H9 (cell line): Measurements from ENCODE around the gene RILPL2. TPM values are rescaled to one million over a fixed set of nuclear protein-coding genes. Genes with fewer than 3 reads are reported as not detected.

Experiments
- DNase-seq: peaks from one replicate; pipeline ENCODE4 v3.0.0-alpha.2; 2017
- H2AFZ ChIP-seq: one replicate; pipeline ENCODE4 v1.6.1; 2013; ENCODE audit warnings: mild to moderate bottlenecking, low read length, control low read depth, moderate library complexity
- H2AK5ac ChIP-seq: 2 replicates; pipeline ENCODE4 v1.6.1; 2013; ENCODE audit warnings: low read length, control low read depth, mixed read lengths; ENCODE audit not compliant: insufficient read length
- H2BK120ac ChIP-seq: one replicate; pipeline ENCODE4 v1.6.1; 2013; ENCODE audit warnings: low read depth, mild to moderate bottlenecking, low read length, control low read depth, inconsistent platforms; ENCODE audit not compliant: poor library complexity, severe bottlenecking
- H2BK12ac ChIP-seq: 2 replicates; pipeline ENCODE4 v1.6.1; 2013; ENCODE audit warnings: low read length, control low read depth, mixed read lengths, low read depth; ENCODE audit not compliant: insufficient read length
- H2BK15ac ChIP-seq: 2 replicates; pipeline ENCODE4 v1.6.1; 2013; ENCODE audit warnings: low read depth, low read length, control low read depth
- H2BK20ac ChIP-seq: one replicate; pipeline ENCODE4 v1.6.1; 2013; ENCODE audit warnings: low read depth, mild to moderate bottlenecking, low read length, control low read depth, inconsistent platforms; ENCODE audit not compliant: poor library complexity, severe bottlenecking
- H2BK5ac ChIP-seq: 2 replicates; pipeline ENCODE4 v1.6.1; 2013; ENCODE audit warnings: low read length, control low read depth, mixed read lengths; ENCODE audit not compliant: insufficient read length
- H3K14ac ChIP-seq: 2 replicates; pipeline ENCODE4 v1.6.1; 2013; ENCODE audit warnings: low read length, control low read depth; ENCODE audit not compliant: insufficient read depth
- H3K18ac ChIP-seq: 2 replicates; pipeline ENCODE4 v1.6.1; 2013; ENCODE audit warnings: low read depth, mild to moderate bottlenecking, mixed read lengths, low read length, control low read depth; ENCODE audit not compliant: insufficient read length
- H3K23ac ChIP-seq: 2 replicates; pipeline ENCODE4 v1.6.1; 2013; ENCODE audit warnings: low read length, control low read depth, mixed read lengths, low read depth; ENCODE audit not compliant: insufficient read length
- H3K23me2 ChIP-seq: 2 replicates; pipeline ENCODE4 v1.6.1; 2013; ENCODE audit warnings: low read depth, mild to moderate bottlenecking, mixed read lengths, low read length, control low read depth; ENCODE audit not compliant: insufficient read length, poor library complexity, severe bottlenecking
- H3K27ac ChIP-seq: 2 replicates; pipeline ENCODE4 v1.5.1; 2013; ENCODE audit warnings: low read length, control low read depth, mixed read lengths, low read depth; ENCODE audit not compliant: insufficient read length
- H3K27me3 ChIP-seq: 2 replicates; pipeline ENCODE4 v1.6.1; 2013; ENCODE audit warnings: low read length, control low read depth, inconsistent platforms; ENCODE audit not compliant: insufficient read depth
- H3K4ac ChIP-seq: 2 replicates; pipeline ENCODE4 v1.6.1; 2013; ENCODE audit warnings: low read depth, mild to moderate bottlenecking, control low read depth, inconsistent platforms, low read length, moderate library complexity
- H3K4me1 ChIP-seq: 2 replicates; pipeline ENCODE4 v1.6.1; 2013; ENCODE audit warnings: low read length, control low read depth, inconsistent platforms; ENCODE audit not compliant: insufficient read depth
- H3K4me2 ChIP-seq: 2 replicates; pipeline ENCODE4 v1.6.1; 2013; ENCODE audit warnings: low read length, control low read depth, mixed read lengths; ENCODE audit not compliant: insufficient read length, insufficient read depth
- H3K56ac ChIP-seq: 2 replicates; pipeline ENCODE4 v1.6.1; 2013; ENCODE audit warnings: low read depth, mild to moderate bottlenecking, mixed read lengths, low read length, control low read depth; ENCODE audit not compliant: insufficient read length
- H3K79me1 ChIP-seq: 2 replicates; pipeline ENCODE4 v1.6.1; 2013; ENCODE audit warnings: low read depth, mild to moderate bottlenecking, moderate library complexity, low read length, control low read depth, inconsistent platforms; ENCODE audit not compliant: insufficient read depth, poor library complexity, severe bottlenecking
- H3K79me2 ChIP-seq: 2 replicates; pipeline ENCODE4 v1.6.1; 2013; ENCODE audit warnings: low read length, control low read depth, inconsistent platforms; ENCODE audit not compliant: insufficient read depth
- H3K9ac ChIP-seq: 2 replicates; pipeline ENCODE4 v1.6.1; 2013; ENCODE audit warnings: low read length, control low read depth, mixed read lengths; ENCODE audit not compliant: insufficient read length; ENCODE audit errors: extremely low read depth
- H3K9me3 ChIP-seq: one replicate; pipeline ENCODE4 v1.6.1; 2013; ENCODE audit warnings: low read depth, low read length, inconsistent platforms; ENCODE audit not compliant: control insufficient read depth
- H3T11ph ChIP-seq: one replicate; pipeline ENCODE4 v1.6.1; 2013; ENCODE audit warnings: mild to moderate bottlenecking, low read length, control low read depth, inconsistent platforms
- H4K20me1 ChIP-seq: one replicate; pipeline ENCODE4 v1.6.1; 2013; ENCODE audit not compliant: control insufficient read depth, insufficient read length, insufficient read depth
- H4K5ac ChIP-seq: 2 replicates; pipeline ENCODE4 v1.6.1; 2013; ENCODE audit warnings: low read depth, mild to moderate bottlenecking, mixed read lengths, low read length, control low read depth; ENCODE audit not compliant: insufficient read length
- H4K8ac ChIP-seq: replicated peaks from 2 replicates; pipeline ENCODE4 v1.6.1; 2013; ENCODE audit warnings: low read length, control low read depth, mixed read lengths, low read depth; ENCODE audit not compliant: insufficient read length
- H4K91ac ChIP-seq: 2 replicates; pipeline ENCODE4 v1.6.1; 2013; ENCODE audit warnings: low read depth, mild to moderate bottlenecking, moderate library complexity, mixed read lengths, low read length, control low read depth; ENCODE audit not compliant: insufficient read length
- H3K27ac Mint-ChIP-seq, 3 experiments: 2 replicates in 2 of 3; 3 replicates in 1 of 3; pipeline ENCODE4 v1.8.0; 2020 to 2021; ENCODE audit warnings: mixed read lengths in 3 of 3, mild to moderate bottlenecking in 1 of 3, moderate library complexity in 1 of 3
- H3K27me3 Mint-ChIP-seq: 2 replicates; pipeline ENCODE4 v1.8.0; 2021; ENCODE audit warnings: low read depth, mild to moderate bottlenecking, moderate library complexity, mixed read lengths
- H3K36me3 Mint-ChIP-seq, 3 experiments: 2 replicates in 2 of 3; 3 replicates in 1 of 3; pipeline ENCODE4 v1.8.0; 2020 to 2021; ENCODE audit warnings: low read depth in 3 of 3, mixed read lengths in 3 of 3; ENCODE audit not compliant: insufficient read depth in 1 of 3
- H3K4me1 Mint-ChIP-seq, 2 experiments: 2 replicates each; pipeline ENCODE4 v1.8.0; 2020; ENCODE audit warnings: mixed read lengths in 2 of 2
- H3K4me3 Mint-ChIP-seq, 2 experiments: 2 replicates in 1 of 2; 3 replicates in 1 of 2; pipeline ENCODE4 v1.8.0; 2020 to 2021; ENCODE audit warnings: mild to moderate bottlenecking in 2 of 2, mixed read lengths in 2 of 2, moderate library complexity in 1 of 2
- H3K9me3 Mint-ChIP-seq, 2 experiments: 2 replicates in 1 of 2; 3 replicates in 1 of 2; pipeline ENCODE4 v1.8.0; 2020; ENCODE audit warnings: mild to moderate bottlenecking in 2 of 2, mixed read lengths in 2 of 2, moderate library complexity in 1 of 2
- WGBS: extraction: QIAGEN DNeasy Blood & Tissue Kit; methylation state at CpG from one replicate; pipeline ENCODE4 v1.1.7; 2013; ENCODE audit warnings: missing lambda C conversion rate, low lambda C conversion rate, mixed read lengths; ENCODE audit not compliant: insufficient read length; ENCODE audit errors: extremely low coverage; 5-methylcytosine and 5-hydroxymethylcytosine counted together
- total RNA-seq: library from RNA; stranded (reverse); gene quantifications from 2 replicates; pipeline ENCODE4 v1.2.1, GENCODE V29; 2021
- TF ChIP-seq, protein P1 (sequence below): fragments of 200-600 bp; sonication (generic); conservative IDR thresholded peaks from 3 replicates; pipeline ENCODE4 v1.8.0; 2021; ENCODE audit warnings: antibody characterized with exemption, mild to moderate bottlenecking

RILPL2 gene
- total RNA-seq, 1 experiment from 2014 or later, result 1.4 TPM

DNA sequence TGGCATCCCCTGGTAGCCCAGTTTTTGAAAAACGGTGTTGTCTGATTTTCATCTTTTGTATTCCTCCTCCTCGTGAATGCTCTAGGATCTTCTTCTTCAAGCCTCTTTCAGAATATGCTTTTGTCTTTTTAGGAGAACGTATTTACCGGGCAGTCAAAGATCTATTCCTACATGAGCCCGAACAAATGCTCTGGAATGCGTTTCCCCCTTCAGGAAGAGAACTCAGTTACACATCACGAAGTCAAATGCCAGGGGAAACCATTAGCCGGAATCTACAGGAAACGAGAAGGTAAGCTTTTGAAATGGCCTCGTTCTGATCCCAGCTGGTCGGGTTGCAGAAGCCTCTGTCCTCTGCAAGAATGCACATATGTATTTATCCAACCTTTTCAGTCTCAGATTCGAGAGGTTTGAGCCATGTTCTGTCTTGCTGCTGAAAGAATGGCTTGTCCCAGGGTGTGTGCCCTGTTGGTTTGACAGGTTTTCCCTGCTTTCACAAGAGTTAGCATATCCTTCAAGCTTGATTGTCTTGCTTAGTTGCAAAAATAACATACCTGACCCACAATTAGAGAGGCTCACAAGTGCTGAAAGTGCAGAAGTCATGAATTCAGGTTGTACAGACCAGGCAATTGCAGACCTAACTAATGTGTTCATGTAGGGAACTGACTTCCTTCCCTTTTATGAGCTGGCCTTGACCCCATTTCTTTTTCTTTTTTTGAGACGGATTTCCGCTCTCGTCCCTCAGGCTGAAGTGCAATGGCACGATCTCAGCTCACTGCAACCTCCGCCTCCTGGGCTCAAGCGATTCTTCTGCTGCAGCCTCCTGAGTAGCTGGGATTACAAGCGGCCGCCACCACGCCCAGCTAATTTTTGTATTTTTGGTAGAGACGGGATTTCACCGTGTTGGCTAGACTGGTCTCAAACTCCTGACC lies 45.7 kb downstream of the RILPL2 start:
- Histone ChIP-seq H3K9ac (no peak overlapping the region), H4K5ac (no peak overlapping the region), H3K9me3 (no peaks in the 10 kb centered on the region), H3K56ac (no peak overlapping the region), H4K20me1 (no peaks in the 10 kb centered on the region), H3K23me2 (peaks cover 6% of the 10 kb centered on the region), H2BK20ac (no peak overlapping the region), H3K79me2 (no peaks in the 10 kb centered on the region), H3K23ac (no peak overlapping the region), H3K14ac (no peak overlapping the region), H2BK15ac (no peak overlapping the region), H3K18ac (no peak overlapping the region), H3K4ac (no peak overlapping the region), H4K8ac (no peak overlapping the region), H3K4me1 (peaks cover 3% of the 10 kb centered on the region; the same call in 1 of the 2 replicates), H2AK5ac (no peak overlapping the region), H3K27ac (no peak overlapping the region), H2BK5ac (no peak overlapping the region), H3K27me3 (no peaks in the 10 kb centered on the region; the same call in 1 of the 2 replicates), H2BK120ac (no peak overlapping the region), H4K91ac (no peak overlapping the region), H3K79me1 (no peaks in the 10 kb centered on the region), H3K4me2 (peak overlapping the region; percentile 12), H2AFZ (no peak overlapping the region), H3T11ph (no peak overlapping the region), H2BK12ac (no peak overlapping the region)
- TF ChIP-seq, protein P1, sequence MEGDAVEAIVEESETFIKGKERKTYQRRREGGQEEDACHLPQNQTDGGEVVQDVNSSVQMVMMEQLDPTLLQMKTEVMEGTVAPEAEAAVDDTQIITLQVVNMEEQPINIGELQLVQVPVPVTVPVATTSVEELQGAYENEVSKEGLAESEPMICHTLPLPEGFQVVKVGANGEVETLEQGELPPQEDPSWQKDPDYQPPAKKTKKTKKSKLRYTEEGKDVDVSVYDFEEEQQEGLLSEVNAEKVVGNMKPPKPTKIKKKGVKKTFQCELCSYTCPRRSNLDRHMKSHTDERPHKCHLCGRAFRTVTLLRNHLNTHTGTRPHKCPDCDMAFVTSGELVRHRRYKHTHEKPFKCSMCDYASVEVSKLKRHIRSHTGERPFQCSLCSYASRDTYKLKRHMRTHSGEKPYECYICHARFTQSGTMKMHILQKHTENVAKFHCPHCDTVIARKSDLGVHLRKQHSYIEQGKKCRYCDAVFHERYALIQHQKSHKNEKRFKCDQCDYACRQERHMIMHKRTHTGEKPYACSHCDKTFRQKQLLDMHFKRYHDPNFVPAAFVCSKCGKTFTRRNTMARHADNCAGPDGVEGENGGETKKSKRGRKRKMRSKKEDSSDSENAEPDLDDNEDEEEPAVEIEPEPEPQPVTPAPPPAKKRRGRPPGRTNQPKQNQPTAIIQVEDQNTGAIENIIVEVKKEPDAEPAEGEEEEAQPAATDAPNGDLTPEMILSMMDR, result no peak
- no CpG with 5 or more reads among the region's 23 CpGs for WGBS
- peaks cover 11 to 44% (median 34%) of the 10 kb centered on the region in 3 experiments for H3K36me3 Mint-ChIP-seq
- no peaks in the 10 kb centered on the region; a peak in 1 of 5 replicates for H3K9me3 Mint-ChIP-seq
- peak overlapping the region; percentile 78 to 89 for H3K4me3 Mint-ChIP-seq
- H3K27me3 Mint-ChIP-seq, result peaks cover 65% of the 10 kb centered on the region
- H3K27ac Mint-ChIP-seq, result no peak overlapping the region
- DNase-seq, result no peak
- H3K4me1 Mint-ChIP-seq, result peaks cover 14 to 15% of the 10 kb centered on the region in 2 experiments
